Subcutaneous adipose tissue (tissue), 4 donors: ENCODE results near the gene DNAJB4. TPM values are rescaled to one million over a fixed set of nuclear protein-coding genes. Genes with fewer than 3 reads are reported as not detected.

ENCODE experiments used
- total RNA-seq, 4 donors: library from RNA; depleted of rRNA; stranded (reverse); fragments of >200 nt; gene quantifications; one replicate each; pipeline ENCODE4 v1.1.0, GENCODE V29; 2016
- TF ChIP-seq, protein P1 (sequence below): fragments of 450-650 bp; IDR thresholded peaks from one replicate; pipeline ENCODE4 v1.5.1; 2016; ENCODE audit warnings: low read depth, mild to moderate bottlenecking, control low read depth, antibody characterized with exemption, moderate library complexity

DNAJB4 gene
- total RNA-seq, 4 donors from 2014 or later, result 25.7 to 54.0 (median 33.3) TPM

GRCh38 chr1:78048446-78048845, 43.7 kb downstream of the DNAJB4 start:
- TF ChIP-seq, protein P1, sequence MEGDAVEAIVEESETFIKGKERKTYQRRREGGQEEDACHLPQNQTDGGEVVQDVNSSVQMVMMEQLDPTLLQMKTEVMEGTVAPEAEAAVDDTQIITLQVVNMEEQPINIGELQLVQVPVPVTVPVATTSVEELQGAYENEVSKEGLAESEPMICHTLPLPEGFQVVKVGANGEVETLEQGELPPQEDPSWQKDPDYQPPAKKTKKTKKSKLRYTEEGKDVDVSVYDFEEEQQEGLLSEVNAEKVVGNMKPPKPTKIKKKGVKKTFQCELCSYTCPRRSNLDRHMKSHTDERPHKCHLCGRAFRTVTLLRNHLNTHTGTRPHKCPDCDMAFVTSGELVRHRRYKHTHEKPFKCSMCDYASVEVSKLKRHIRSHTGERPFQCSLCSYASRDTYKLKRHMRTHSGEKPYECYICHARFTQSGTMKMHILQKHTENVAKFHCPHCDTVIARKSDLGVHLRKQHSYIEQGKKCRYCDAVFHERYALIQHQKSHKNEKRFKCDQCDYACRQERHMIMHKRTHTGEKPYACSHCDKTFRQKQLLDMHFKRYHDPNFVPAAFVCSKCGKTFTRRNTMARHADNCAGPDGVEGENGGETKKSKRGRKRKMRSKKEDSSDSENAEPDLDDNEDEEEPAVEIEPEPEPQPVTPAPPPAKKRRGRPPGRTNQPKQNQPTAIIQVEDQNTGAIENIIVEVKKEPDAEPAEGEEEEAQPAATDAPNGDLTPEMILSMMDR, result no peak

- TF ChIP-seq, protein P1, result no peak
Measured at GRCh38 chr1:78049396-78049795, 44.7 kb downstream of the DNAJB4 start.

DNA sequence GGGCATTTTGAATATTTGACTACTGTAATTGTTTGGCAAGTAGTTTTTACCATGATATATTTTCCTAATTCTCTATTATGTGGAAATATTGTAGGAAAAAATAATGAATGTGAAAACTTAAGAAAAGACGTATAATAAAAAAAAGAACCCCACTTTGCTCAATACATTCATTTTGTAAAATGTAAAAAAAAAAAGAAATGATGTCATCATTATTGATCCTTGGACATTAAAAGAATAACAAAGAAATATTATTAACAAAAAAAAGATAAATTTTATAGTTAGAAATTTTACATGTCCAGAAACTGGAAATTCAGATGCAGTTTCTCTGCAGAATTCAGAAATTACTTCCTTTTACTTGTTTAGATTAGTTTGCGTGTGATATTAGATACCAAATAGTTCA, 46.3 kb downstream of the DNAJB4 start:
- TF ChIP-seq, protein P1, result no peak

DNA sequence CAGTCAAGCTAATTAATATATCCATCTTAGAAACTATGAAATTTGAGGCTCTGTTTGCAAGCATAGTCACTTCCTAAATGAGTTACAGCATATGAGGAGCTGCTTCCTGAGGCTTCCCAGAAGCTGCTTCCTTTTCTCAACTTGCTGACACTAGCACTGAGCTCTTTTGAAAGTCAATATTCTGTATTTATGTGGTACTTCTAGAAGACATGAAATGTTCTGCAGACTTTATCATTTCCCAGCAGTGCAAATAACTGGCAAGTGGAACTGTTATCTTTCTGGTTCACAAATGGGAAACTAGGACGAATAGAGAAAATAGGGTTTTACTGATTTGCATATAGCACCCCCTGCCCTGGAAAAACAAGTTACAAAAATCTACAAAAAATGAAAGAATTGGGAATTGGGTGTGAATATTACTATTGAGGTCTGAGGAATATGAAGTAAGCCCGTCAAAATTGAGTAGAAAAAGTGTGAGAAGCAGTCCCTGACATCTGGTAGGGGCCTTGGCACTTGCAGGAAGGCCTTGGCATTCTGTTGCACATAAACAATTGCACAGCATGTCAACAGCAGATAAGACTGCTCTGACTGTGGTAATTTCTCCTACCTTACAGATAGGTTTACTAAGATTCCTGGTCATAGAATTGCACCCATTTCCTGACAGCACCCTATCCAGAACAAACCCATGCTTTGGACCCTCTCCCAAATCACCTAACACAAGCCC, 48.1 kb downstream of the DNAJB4 start:
- TF ChIP-seq, protein P1, result no peak

DNA sequence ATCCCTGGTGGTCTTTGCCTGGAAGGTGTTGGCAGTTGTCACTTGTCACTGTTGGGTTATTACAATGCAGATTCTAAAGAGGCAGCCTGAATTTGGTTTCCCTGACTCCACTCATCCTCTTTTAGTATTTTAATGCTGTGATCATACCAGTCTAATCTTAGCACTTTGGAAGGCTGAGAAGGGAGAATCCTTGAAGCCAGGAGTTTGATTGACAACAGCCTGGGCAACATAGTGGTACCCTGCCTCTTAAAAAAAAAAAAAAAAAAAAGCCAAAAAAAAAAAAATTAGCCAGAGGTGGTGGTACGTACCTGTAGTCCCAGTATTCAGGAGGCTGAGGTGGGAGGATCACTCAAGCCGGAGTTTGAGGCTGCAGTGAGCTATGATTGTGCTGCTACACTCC, 48.8 kb downstream of the DNAJB4 start:
- TF ChIP-seq, protein P1, result no peak

DNA sequence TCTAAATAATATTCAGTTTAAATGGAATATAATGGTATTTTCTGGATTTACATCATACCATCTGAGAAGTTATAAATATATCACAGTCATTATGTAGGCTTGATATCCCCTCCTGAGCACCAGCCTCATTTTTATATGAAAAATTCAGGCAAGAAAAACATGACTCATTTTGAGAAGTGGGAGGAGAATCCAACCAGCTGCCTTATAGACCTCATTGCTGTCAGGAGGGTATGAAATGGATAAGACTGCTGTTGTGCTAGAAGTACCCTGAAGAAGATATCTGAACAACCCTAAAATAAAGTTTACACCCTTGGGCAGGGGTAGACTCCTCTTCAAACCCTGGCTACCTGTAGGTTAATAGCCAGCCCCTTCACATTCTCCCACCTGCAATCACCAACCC, 49.8 kb downstream of the DNAJB4 start:
- TF ChIP-seq, protein P1, result no peak

DNA sequence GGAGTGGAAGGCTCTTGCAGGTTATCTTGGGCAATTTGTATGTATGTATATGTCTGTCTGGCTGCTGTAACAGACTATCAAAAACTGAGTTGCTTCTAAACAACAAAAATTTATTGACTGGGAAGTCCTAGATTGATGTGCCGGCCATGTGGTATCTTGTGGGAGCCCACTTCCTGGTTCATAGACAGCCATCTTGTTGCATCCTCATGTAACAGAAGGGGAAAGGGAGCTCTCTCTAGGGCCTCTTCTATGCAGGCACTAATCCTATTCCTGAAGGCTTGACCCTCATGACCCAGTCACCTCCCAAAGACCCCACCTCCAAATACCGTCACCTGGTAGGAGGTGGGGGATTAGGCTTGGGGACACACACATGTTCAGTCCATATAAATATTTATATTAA, 50.2 kb downstream of the DNAJB4 start:
- TF ChIP-seq, protein P1, result no peak
